HepG2 (cell line): ENCODE data around the gene GNG12. TPM values are rescaled to one million over a fixed set of nuclear protein-coding genes. Genes with fewer than 3 reads are reported as not detected.

ENCODE experiments used
- CCDC6 ChIP-seq: sonication (generic); formaldehyde crosslinking; IDR thresholded peaks from 2 replicates; pipeline ENCODE4 v1.8.1; 2022; ENCODE audit warnings: mild to moderate bottlenecking, missing genetic modification reagents, moderate library complexity
- DMAP1 ChIP-seq: IDR thresholded peaks from 2 replicates; pipeline ENCODE4 v1.6.1; 2016
- GFI1 ChIP-seq: sonication (generic); formaldehyde crosslinking; IDR thresholded peaks from 2 replicates; pipeline ENCODE4 v1.5.0; 2020; ENCODE audit warnings: missing genetic modification reagents, mild to moderate bottlenecking, borderline replicate concordance
- HOXA7 ChIP-seq: sonication (generic); formaldehyde crosslinking; IDR thresholded peaks from 2 replicates; pipeline ENCODE4 v1.8.1; 2022; ENCODE audit warnings: mild to moderate bottlenecking, missing genetic modification reagents, moderate library complexity
- IKZF1 ChIP-seq: fragments of 450-650 bp; IDR thresholded peaks from 2 replicates; pipeline ENCODE4 v1.7.1; 2016
- NBN ChIP-seq: fragments of 450-650 bp; conservative IDR thresholded peaks from 2 replicates; pipeline ENCODE4 v1.6.1; 2017
- NFIB ChIP-seq: sonication (generic); formaldehyde crosslinking; IDR thresholded peaks from 2 replicates; pipeline ENCODE4 v1.9.0; 2021; ENCODE audit warnings: missing genetic modification reagents, mild to moderate bottlenecking, borderline replicate concordance
- NR1H2 ChIP-seq: sonication (generic); formaldehyde crosslinking; IDR thresholded peaks from 2 replicates; pipeline ENCODE4 v1.8.1; 2022; ENCODE audit warnings: low read depth, missing genetic modification reagents, borderline replicate concordance
- POLR2AphosphoS5 ChIP-seq: IDR thresholded peaks from 2 replicates; pipeline ENCODE4 v1.6.1; 2012; ENCODE audit warnings: low read depth, low read length
- RBFOX2 ChIP-seq: fragments of 200-400 bp; formaldehyde crosslinking; IDR thresholded peaks from 2 replicates; pipeline ENCODE4 v1.6.1; 2017; ENCODE audit warnings: low read depth, mild to moderate bottlenecking, low read length
- TBX2 ChIP-seq: sonication (generic); formaldehyde crosslinking; IDR thresholded peaks from 2 replicates; pipeline ENCODE4 v1.5.0; 2020; ENCODE audit warnings: missing genetic modification reagents, mild to moderate bottlenecking, borderline replicate concordance
- ZFP1 ChIP-seq: IDR thresholded peaks from 2 replicates; pipeline ENCODE4 v1.6.1; 2016
- ZNF124 ChIP-seq: sonication (generic); formaldehyde crosslinking; IDR thresholded peaks from 2 replicates; pipeline ENCODE4 v1.4.0; 2020; ENCODE audit warnings: missing genetic modification reagents
- ZNF225 ChIP-seq: sonication (generic); formaldehyde crosslinking; IDR thresholded peaks from 2 replicates; pipeline ENCODE4 v1.4.0; 2020; ENCODE audit warnings: mild to moderate bottlenecking, missing genetic modification reagents
- ZNF562 ChIP-seq: sonication (generic); formaldehyde crosslinking; IDR thresholded peaks from 2 replicates; pipeline ENCODE4 v1.8.0; 2022; ENCODE audit warnings: missing genetic modification reagents, borderline replicate concordance
- ZNF766 ChIP-seq: sonication (generic); formaldehyde crosslinking; IDR thresholded peaks from 2 replicates; pipeline ENCODE4 v1.5.0; 2020; ENCODE audit warnings: missing genetic modification reagents, borderline replicate concordance
- polyA plus RNA-seq, 8 experiments: library from polyadenylated mRNA; depleted of rRNA in 3 of 8; stranded (reverse) in 7 of 8; unstranded in 1 of 8; fragments of >200 nt; fragmentation: Illumina TruSeq in 4 of 8; extraction: Trizol in 4 of 8; gene quantifications; 2 replicates each; pipeline versions ENCODE4 v1.2.1 to v1.2.3, GENCODE V29; 2011 to 2016; ENCODE audit warnings: low read depth in 4 of 8, missing spikeins in 1 of 8, mixed read lengths in 1 of 8; ENCODE audit not compliant: insufficient read depth in 1 of 8
- total RNA-seq, 5 experiments: library from RNA; depleted of rRNA; stranded (reverse); fragments of >200 nt; fragmentation: Illumina TruSeq; extraction: Trizol; gene quantifications; 2 replicates each; pipeline ENCODE4 v1.2.3, GENCODE V29; 2016; ENCODE audit warnings: low read depth in 1 of 5
- TF ChIP-seq, protein P1 (sequence below): sonication (generic); formaldehyde crosslinking; IDR thresholded peaks from 2 replicates; pipeline ENCODE4 v1.4.0; 2020; ENCODE audit warnings: missing genetic modification reagents, borderline replicate concordance
- TF ChIP-seq, protein P2 (sequence below): sonication (generic); formaldehyde crosslinking; IDR thresholded peaks from 2 replicates; pipeline ENCODE4 v1.4.0; 2020; ENCODE audit warnings: mild to moderate bottlenecking, missing genetic modification reagents
- TF ChIP-seq, protein P3 (sequence below): sonication (generic); formaldehyde crosslinking; conservative IDR thresholded peaks from 2 replicates; pipeline ENCODE4 v1.8.0; 2022; ENCODE audit warnings: mild to moderate bottlenecking, moderate library complexity, missing genetic modification reagents
- TF ChIP-seq, protein P4 (sequence below): IDR thresholded peaks from 2 replicates; pipeline ENCODE4 v1.6.1; 2016; ENCODE audit warnings: control low read depth
- TF ChIP-seq, protein P5 (sequence below): sonication (generic); formaldehyde crosslinking; IDR thresholded peaks from 2 replicates; pipeline ENCODE4 v1.4.0; 2020; ENCODE audit warnings: mild to moderate bottlenecking, low read depth, missing genetic modification reagents
- TF ChIP-seq, protein P6 (sequence below): sonication (generic); formaldehyde crosslinking; IDR thresholded peaks from 2 replicates; pipeline ENCODE4 v1.5.1; 2020; ENCODE audit warnings: mild to moderate bottlenecking, missing genetic modification reagents, borderline replicate concordance

Gene GNG12
- total and polyA plus RNA-seq, 2 of the 13 experiments (the other 11 are each of a cell fraction or from before 2014, with no cell fraction given): 0.11 TPM

DNA sequence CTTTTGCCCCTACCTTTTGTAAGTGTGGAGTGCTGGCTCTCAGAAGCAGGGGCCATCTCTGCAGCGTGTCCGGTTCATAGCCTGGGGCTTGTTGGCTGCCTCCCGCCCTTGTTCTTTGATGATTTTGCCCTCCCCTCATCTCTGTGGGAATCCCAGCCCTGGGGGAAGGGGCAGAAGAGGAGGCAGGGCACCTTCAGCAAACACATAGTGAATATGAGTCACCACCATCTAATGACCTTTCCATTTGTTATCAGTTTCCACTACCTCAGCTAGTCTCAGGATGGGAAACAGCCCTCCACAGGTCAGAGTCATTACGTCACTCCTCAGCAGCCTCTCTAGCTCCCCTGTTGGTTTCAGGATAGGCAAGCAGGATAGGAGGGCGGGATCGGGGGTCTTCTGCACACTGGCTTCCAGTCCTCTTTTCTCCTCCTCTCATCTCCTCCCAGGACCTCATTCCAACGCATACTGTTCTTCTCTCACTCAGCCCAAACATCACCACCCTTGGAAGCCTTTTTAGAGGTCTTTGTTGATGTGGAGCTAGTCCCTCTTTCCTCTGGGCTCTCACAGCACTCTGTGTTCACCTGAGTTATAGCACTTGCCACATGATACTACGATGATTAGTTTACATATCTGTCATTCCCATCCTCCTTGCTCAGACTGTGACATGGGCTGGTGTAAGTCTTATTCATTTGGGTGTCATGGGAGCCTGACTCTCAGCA lies 132.4 kb downstream of the GNG12 start (continued):
- TF ChIP-seq GFI1 (peak; percentile 56), ZNF225 (no peak), POLR2AphosphoS5 (no peak), NR1H2 (CRISPR knock-in tag) (no peak), NFIB (CRISPR knock-in tag) (no peak), ZNF562 (no peak), NBN (no peak), DMAP1 (CRISPR knock-in tag) (peak; percentile 36; the same call in 1 of the 2 replicates), TBX2 (CRISPR knock-in tag) (peak; percentile 88), ZFP1 (0 out of 2 replicates have a peak, but pooled peaks have one; percentile 22), CCDC6 (no peak), ZNF124 (CRISPR knock-in tag) (no peak), ZNF766 (CRISPR knock-in tag) (no peak), IKZF1 (no peak), HOXA7 (no peak), RBFOX2 (no peak)
- TF ChIP-seq, protein P1, sequence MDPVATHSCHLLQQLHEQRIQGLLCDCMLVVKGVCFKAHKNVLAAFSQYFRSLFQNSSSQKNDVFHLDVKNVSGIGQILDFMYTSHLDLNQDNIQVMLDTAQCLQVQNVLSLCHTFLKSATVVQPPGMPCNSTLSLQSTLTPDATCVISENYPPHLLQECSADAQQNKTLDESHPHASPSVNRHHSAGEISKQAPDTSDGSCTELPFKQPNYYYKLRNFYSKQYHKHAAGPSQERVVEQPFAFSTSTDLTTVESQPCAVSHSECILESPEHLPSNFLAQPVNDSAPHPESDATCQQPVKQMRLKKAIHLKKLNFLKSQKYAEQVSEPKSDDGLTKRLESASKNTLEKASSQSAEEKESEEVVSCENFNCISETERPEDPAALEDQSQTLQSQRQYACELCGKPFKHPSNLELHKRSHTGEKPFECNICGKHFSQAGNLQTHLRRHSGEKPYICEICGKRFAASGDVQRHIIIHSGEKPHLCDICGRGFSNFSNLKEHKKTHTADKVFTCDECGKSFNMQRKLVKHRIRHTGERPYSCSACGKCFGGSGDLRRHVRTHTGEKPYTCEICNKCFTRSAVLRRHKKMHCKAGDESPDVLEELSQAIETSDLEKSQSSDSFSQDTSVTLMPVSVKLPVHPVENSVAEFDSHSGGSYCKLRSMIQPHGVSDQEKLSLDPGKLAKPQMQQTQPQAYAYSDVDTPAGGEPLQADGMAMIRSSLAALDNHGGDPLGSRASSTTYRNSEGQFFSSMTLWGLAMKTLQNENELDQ (CRISPR knock-in tag): no peak
- TF ChIP-seq, protein P2, sequence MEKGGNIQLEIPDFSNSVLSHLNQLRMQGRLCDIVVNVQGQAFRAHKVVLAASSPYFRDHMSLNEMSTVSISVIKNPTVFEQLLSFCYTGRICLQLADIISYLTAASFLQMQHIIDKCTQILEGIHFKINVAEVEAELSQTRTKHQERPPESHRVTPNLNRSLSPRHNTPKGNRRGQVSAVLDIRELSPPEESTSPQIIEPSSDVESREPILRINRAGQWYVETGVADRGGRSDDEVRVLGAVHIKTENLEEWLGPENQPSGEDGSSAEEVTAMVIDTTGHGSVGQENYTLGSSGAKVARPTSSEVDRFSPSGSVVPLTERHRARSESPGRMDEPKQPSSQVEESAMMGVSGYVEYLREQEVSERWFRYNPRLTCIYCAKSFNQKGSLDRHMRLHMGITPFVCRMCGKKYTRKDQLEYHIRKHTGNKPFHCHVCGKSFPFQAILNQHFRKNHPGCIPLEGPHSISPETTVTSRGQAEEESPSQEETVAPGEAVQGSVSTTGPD: no peak
- TF ChIP-seq, protein P3, sequence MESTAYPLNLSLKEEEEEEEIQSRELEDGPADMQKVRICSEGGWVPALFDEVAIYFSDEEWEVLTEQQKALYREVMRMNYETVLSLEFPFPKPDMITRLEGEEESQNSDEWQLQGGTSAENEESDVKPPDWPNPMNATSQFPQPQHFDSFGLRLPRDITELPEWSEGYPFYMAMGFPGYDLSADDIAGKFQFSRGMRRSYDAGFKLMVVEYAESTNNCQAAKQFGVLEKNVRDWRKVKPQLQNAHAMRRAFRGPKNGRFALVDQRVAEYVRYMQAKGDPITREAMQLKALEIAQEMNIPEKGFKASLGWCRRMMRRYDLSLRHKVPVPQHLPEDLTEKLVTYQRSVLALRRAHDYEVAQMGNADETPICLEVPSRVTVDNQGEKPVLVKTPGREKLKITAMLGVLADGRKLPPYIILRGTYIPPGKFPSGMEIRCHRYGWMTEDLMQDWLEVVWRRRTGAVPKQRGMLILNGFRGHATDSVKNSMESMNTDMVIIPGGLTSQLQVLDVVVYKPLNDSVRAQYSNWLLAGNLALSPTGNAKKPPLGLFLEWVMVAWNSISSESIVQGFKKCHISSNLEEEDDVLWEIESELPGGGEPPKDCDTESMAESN (CRISPR knock-in tag): peak; percentile 77
- TF ChIP-seq, protein P4, sequence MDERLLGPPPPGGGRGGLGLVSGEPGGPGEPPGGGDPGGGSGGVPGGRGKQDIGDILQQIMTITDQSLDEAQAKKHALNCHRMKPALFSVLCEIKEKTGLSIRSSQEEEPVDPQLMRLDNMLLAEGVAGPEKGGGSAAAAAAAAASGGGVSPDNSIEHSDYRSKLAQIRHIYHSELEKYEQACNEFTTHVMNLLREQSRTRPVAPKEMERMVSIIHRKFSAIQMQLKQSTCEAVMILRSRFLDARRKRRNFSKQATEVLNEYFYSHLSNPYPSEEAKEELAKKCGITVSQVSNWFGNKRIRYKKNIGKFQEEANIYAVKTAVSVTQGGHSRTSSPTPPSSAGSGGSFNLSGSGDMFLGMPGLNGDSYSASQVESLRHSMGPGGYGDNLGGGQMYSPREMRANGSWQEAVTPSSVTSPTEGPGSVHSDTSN (CRISPR knock-in tag): no peak
- TF ChIP-seq, protein P5, sequence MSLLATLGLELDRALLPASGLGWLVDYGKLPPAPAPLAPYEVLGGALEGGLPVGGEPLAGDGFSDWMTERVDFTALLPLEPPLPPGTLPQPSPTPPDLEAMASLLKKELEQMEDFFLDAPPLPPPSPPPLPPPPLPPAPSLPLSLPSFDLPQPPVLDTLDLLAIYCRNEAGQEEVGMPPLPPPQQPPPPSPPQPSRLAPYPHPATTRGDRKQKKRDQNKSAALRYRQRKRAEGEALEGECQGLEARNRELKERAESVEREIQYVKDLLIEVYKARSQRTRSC (CRISPR knock-in tag): no peak
- TF ChIP-seq, protein P6, sequence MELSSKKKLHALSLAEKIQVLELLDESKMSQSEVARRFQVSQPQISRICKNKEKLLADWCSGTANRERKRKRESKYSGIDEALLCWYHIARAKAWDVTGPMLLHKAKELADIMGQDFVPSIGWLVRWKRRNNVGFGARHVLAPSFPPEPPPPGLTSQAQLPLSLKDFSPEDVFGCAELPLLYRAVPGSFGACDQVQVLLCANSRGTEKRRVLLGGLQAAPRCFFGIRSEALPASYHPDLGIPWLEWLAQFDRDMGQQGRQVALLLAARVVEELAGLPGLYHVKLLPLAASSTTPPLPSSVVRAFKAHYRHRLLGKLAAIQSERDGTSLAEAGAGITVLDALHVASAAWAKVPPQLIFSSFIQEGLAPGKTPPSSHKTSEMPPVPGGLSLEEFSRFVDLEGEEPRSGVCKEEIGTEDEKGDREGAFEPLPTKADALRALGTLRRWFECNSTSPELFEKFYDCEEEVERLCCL (CRISPR knock-in tag): no peak
